Gastrocnemius medialis (tissue), 4 donors: Measurements from ENCODE around the gene FNIP1. TPM values are rescaled to one million over a fixed set of nuclear protein-coding genes. Genes with fewer than 3 reads are reported as not detected.

Experiments
- ATAC-seq, 2 donors: fragments of 150-250 bp; one replicate each; pipeline ENCODE4 v1.9.1; 2016
- DNase-seq, 2 donors: peaks; one replicate each; pipeline ENCODE4 v3.0.0-alpha.2; 2019
- H3K27ac ChIP-seq, 4 donors: fragments of 200-600 bp; sonication (generic); 1 replicate in 1 of 4; 2 replicates in 3 of 4; pipeline ENCODE4 v1.5.1; 2016 to 2018; ENCODE audit warnings: mild to moderate bottlenecking in 2 of 4, moderate library complexity in 1 of 4
- H3K27me3 ChIP-seq, 3 donors: fragments of 200-600 bp; sonication (generic) in 2 of 3; 1 replicate in 1 of 3; 2 replicates in 2 of 3; pipeline versions ENCODE4 v1.5.1 to v1.6.0; 2016 to 2019; ENCODE audit warnings: mild to moderate bottlenecking in 1 of 3, moderate library complexity in 1 of 3
- H3K36me3 ChIP-seq, 2 donors: fragments of 200-600 bp; sonication (generic) in 1 of 2; one replicate each; pipeline ENCODE4 v1.5.1; 2017 to 2018
- H3K4me1 ChIP-seq, 2 donors: fragments of 200-600 bp; sonication (generic) in 1 of 2; one replicate each; pipeline ENCODE4 v1.5.1; 2016 to 2017; ENCODE audit warnings: mild to moderate bottlenecking in 2 of 2
- H3K4me3 ChIP-seq, 4 donors: fragments of 200-600 bp; sonication (generic) in 3 of 4; 1 replicate in 1 of 4; 2 replicates in 3 of 4; pipeline ENCODE4 v1.5.1; 2016 to 2019; ENCODE audit warnings: mild to moderate bottlenecking in 2 of 4
- H3K9me3 ChIP-seq, 3 donors: fragments of 200-600 bp; sonication (generic) in 2 of 3; 1 replicate in 1 of 3; 2 replicates in 2 of 3; pipeline ENCODE4 v1.5.1; 2016 to 2019
- POLR2A ChIP-seq, 2 donors: fragments of 450-650 bp; IDR thresholded peaks; one replicate each; pipeline ENCODE4 v1.6.1; 2017; ENCODE audit warnings: antibody characterized with exemption in 2 of 2, mild to moderate bottlenecking in 2 of 2, moderate library complexity in 2 of 2
- in situ Hi-C, 4 donors: fragments of 200-750 bp; cut with MboI; loops; one replicate each; pipeline versions ENCODE4 v1.15.0 to v1.8.0; 2017; ENCODE audit warnings: low sequenced_read_pairs in 4 of 4
- intact Hi-C: fragments of 100-400 bp; cut with DNase I; formaldehyde crosslinking; loops from one replicate; pipeline ENCODE4 v1.15.1; 2023; ENCODE audit warnings: low total_unique reads
- total RNA-seq, 4 donors: library from RNA; depleted of rRNA; stranded (reverse); fragments of >200 nt; gene quantifications; one replicate each; pipeline versions ENCODE4 v1.1.0 to v1.2.3, GENCODE V29; 2016
- TF ChIP-seq, protein P1 (sequence below), 5 experiments: fragments of 450-650 bp in 3 of 5; fragments of 200-600 bp in 2 of 5; sonication (generic) in 2 of 5; IDR thresholded peaks in 4 of 5; conservative IDR thresholded peaks in 1 of 5; 1 replicate in 4 of 5; 2 replicates in 1 of 5; pipeline ENCODE4 v1.5.1; 2016 to 2019; ENCODE audit warnings: antibody characterized with exemption in 5 of 5, mild to moderate bottlenecking in 3 of 5, moderate library complexity in 3 of 5

Gene FNIP1
- total RNA-seq, 4 donors from 2014 or later: 53.9 to 84.7 (median 66.9) TPM

DNA sequence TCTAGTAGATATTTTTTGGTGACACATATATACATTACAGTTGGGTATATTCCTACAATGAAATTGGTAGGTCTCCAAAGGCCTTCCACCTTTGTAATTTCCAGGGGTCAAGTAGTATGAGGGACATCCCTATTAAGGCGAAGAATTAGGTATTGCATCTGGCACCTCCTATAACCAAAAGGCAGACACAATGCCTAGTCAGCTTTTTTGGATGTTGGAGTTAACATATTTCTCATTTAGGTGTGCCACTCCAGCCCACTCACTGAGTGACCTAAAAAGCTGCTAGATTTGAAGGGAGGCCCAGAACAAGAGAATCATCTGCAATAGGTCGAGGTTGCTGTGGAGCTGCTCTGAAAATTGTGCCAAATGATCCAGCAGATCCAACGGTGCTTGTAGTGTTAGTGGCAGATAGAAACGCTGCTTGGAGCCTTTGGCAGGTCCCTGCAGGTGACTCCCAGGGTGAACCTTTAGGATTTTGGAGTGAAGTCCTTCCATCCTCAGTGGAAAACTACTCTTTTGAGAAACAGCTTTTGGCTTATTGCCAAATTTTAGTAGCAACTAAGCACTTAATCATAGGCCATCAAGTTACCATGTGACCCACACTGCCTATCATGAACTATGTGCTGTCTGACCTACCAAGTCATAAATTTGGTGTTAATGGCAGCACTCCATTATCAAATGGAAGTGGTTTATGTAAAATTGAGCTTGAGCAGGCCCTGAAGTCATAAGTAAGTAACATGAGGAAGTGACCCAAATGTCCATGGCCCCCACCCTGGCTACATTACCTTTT lies 15.7 kb upstream of the FNIP1 start:
- Histone ChIP-seq H3K36me3 (no peaks in the 10 kb centered on the region), H3K27me3 (no peaks in the 10 kb centered on the region), H3K27ac (no peak overlapping the region), H3K9me3 (no peaks in the 10 kb centered on the region), H3K4me1 (peaks cover 13 to 21% of the 10 kb centered on the region in 2 donors), H3K4me3 (no peak overlapping the region)
- TF ChIP-seq POLR2A (IDR thresholded peaks at IDR 0.05): no peak
- TF ChIP-seq, protein P1, sequence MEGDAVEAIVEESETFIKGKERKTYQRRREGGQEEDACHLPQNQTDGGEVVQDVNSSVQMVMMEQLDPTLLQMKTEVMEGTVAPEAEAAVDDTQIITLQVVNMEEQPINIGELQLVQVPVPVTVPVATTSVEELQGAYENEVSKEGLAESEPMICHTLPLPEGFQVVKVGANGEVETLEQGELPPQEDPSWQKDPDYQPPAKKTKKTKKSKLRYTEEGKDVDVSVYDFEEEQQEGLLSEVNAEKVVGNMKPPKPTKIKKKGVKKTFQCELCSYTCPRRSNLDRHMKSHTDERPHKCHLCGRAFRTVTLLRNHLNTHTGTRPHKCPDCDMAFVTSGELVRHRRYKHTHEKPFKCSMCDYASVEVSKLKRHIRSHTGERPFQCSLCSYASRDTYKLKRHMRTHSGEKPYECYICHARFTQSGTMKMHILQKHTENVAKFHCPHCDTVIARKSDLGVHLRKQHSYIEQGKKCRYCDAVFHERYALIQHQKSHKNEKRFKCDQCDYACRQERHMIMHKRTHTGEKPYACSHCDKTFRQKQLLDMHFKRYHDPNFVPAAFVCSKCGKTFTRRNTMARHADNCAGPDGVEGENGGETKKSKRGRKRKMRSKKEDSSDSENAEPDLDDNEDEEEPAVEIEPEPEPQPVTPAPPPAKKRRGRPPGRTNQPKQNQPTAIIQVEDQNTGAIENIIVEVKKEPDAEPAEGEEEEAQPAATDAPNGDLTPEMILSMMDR (IDR thresholded peaks at IDR 0.05 in 4 of 5, conservative IDR thresholded peaks at IDR 0.05 in 1 of 5): no peak
- ATAC-seq (no peak), DNase-seq (no peak)
- intact Hi-C loops: loop anchor here (1.0 to 5.0 kb wide), 2 partner anchors 195 to 250 kb away; partner anchors contain the start of gene IL3
- in situ Hi-C loops: loop anchor here in 3 of 4 donors (5.0 to 10.0 kb wide), 2 partner anchors 192 to 195 kb away; no protein-coding TSS in a partner anchor

DNA sequence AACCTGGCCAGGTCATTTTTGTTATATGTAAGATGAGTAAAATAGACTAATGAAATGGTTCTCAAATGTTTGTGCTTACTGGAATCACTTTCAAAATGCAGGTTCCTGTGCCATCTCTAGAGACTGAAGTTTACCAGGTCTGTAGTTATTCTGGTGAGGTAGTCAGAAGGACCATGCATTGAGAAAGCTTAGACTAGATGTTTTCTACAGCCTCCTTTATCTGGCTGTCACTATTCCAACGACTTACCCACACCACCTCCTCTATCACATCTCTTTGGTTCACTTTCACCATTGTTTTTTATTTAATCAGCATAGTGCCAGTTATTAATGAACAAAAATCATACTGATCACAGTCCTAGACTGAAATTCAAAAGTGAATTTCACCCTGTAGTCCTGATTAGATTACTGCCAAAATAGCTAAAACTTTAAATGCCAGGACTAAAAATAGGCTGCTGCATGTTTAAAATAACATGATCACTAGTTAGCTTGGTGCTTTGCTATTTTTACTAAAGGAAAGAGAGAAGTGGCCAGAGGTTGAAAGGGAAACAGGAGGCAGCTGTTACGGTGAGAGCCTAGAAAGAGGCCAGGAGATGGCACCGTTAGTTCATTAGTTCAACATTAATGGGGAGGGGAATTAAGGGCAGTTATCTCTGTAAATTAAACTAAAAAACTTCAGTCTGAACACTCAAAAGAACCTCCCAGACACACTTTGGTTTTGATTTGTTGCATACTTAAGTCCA lies 13.9 kb upstream of the FNIP1 start:
- peak overlapping the region; percentile 59 to 80 (median 70) for H3K27ac ChIP-seq
- DNase-seq (no peak), ATAC-seq (peak; percentile 93 to 95)
- H3K27me3 ChIP-seq: no peaks in the 10 kb centered on the region
- no peaks in the 10 kb centered on the region for H3K36me3 ChIP-seq
- intact Hi-C loops: loop anchor here (1.0 to 5.0 kb wide), 3 partner anchors 192 to 252 kb away; partner anchors contain the start of gene IL3
- TF ChIP-seq, protein P1 (IDR thresholded peaks at IDR 0.05 in 4 of 5, conservative IDR thresholded peaks at IDR 0.05 in 1 of 5): peak in 4 of 5 experiments; percentile 39 to 50 (median 42)
- TF ChIP-seq POLR2A (IDR thresholded peaks at IDR 0.05): no peak
- peaks cover 29 to 37% of the 10 kb centered on the region in 2 donors for H3K4me1 ChIP-seq
- no peaks in the 10 kb centered on the region for H3K9me3 ChIP-seq
- in situ Hi-C loops: loop anchor here in 3 of 4 donors (5.0 to 10.0 kb wide), 2 partner anchors 194 to 197 kb away; no protein-coding TSS in a partner anchor
- H3K4me3 ChIP-seq: no peak overlapping the region

DNA sequence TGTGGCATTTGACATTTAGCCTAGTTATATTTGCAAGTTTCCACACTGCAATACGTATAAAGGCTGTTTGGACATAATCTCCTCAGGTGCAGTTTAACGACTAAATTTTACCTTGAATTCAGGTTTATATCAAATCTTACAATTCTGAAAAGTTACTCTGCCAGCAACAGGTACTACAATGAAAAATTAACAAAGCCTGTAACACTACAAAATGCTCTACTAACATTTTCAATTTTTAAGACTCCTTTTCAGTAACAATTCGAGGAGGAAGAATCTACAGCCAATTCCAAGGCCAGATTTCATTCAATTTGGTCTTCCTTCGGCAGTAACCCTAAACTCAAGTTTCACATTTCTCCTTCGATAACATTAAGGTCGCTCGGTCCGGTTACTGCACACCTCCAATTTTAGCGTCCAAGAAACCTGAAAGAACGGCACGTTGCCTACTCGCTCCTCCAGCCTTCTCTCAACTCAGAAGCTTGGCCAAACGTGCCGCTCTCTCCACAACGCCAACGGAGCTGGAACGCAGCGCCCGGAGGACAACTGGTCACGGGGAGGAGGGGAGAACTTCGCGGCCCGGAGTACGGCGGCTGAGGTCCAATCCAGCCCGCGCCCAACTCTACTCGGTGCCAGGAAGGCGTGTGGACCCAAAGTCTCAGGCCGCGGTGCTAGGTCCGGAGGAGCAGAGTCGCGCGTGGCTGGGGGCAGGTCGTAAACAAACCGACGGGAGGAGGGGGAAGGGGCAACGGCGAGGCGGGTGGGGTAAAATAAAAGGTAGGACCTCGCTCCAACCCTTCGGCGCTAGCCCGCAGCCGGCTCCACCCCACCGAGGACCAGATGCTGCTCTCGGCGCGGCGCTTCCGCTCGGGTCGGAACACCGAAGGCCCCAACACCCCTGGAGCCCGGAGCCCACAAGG lies 681 bp downstream of the FNIP1 start:
- TF ChIP-seq POLR2A (IDR thresholded peaks at IDR 0.05): no peak
- TF ChIP-seq, protein P1 (IDR thresholded peaks at IDR 0.05 in 4 of 5, conservative IDR thresholded peaks at IDR 0.05 in 1 of 5): no peak
- in situ Hi-C loops: loop anchor here in 3 of 4 donors (5.0 to 10.0 kb wide), 2 partner anchors 161 to 164 kb away; partner anchors contain the start of gene RAPGEF6 (in 2 of the 3)
- Histone ChIP-seq H3K27ac (peak overlapping the region; percentile 99), H3K27me3 (no peaks in the 10 kb centered on the region), H3K4me3 (peak overlapping the region; percentile 84 to 93 (median 90)), H3K36me3 (no peaks in the 10 kb centered on the region), H3K4me1 (peaks cover 48 to 54% of the 10 kb centered on the region in 2 donors), H3K9me3 (no peaks in the 10 kb centered on the region)
- intact Hi-C loops: loop anchor here (1.0 to 2.0 kb wide), 2 partner anchors 124 to 631 kb away; partner anchors contain the start of gene HINT1
- ATAC-seq: peak; percentile 76 to 77
- peak; percentile 89 to 93 for DNase-seq

DNA sequence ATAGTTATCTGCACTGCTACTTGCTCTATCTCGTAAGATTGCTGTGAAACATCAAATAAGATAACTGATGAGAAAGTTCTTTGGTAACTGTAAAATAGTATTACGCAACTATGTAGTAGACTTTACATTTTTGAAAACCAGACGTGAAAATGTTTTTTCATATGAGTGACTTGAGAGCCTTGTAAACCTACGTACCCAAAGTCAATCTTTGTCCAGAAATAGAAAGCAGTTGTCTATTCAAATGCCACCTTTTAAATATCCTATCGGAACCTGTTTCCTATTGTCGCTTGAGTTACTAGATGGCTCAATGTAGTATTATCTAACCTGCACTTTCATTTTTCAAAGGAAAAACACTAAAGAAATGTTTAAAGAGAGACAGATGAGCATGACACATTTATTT lies 1.6 kb downstream of the FNIP1 start:
- no peak for ATAC-seq
- no peaks in the 10 kb centered on the region for H3K9me3 ChIP-seq
- peaks cover 49 to 61% of the 10 kb centered on the region in 2 donors for H3K4me1 ChIP-seq
- DNase-seq: no peak
- no peak for TF ChIP-seq POLR2A (IDR thresholded peaks at IDR 0.05)
- TF ChIP-seq, protein P1 (IDR thresholded peaks at IDR 0.05 in 4 of 5, conservative IDR thresholded peaks at IDR 0.05 in 1 of 5): no peak
- in situ Hi-C loops: loop anchor here in 3 of 4 donors (5.0 to 10.0 kb wide), 2 partner anchors 160 to 163 kb away; partner anchors contain the start of gene RAPGEF6 (in 2 of the 3)
- H3K36me3 ChIP-seq: no peaks in the 10 kb centered on the region
- H3K27ac ChIP-seq: peak overlapping the region; percentile 99
- peak overlapping the region; percentile 84 to 93 (median 90) for H3K4me3 ChIP-seq
- intact Hi-C loops: no loop called here
- H3K27me3 ChIP-seq: no peaks in the 10 kb centered on the region
